ENCODE data around the gene C12orf56.

GRCh38 chr12:64413884-64414283, 23.3 kb upstream of the C12orf56 start:
- TF ChIP-seq, protein P1, sequence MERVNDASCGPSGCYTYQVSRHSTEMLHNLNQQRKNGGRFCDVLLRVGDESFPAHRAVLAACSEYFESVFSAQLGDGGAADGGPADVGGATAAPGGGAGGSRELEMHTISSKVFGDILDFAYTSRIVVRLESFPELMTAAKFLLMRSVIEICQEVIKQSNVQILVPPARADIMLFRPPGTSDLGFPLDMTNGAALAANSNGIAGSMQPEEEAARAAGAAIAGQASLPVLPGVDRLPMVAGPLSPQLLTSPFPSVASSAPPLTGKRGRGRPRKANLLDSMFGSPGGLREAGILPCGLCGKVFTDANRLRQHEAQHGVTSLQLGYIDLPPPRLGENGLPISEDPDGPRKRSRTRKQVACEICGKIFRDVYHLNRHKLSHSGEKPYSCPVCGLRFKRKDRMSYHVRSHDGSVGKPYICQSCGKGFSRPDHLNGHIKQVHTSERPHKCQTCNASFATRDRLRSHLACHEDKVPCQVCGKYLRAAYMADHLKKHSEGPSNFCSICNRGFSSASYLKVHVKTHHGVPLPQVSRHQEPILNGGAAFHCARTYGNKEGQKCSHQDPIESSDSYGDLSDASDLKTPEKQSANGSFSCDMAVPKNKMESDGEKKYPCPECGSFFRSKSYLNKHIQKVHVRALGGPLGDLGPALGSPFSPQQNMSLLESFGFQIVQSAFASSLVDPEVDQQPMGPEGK (CRISPR knock-in tag; IDR thresholded peaks at IDR 0.05; ENCODE audit: borderline replicate concordance): no peak
- no peak for TF ChIP-seq ZFP3 (CRISPR knock-in tag; IDR thresholded peaks at IDR 0.05)
- no peak for TF ChIP-seq ESRRG (CRISPR knock-in tag; IDR thresholded peaks at IDR 0.05)
- no peak for TF ChIP-seq ZNF565 (CRISPR knock-in tag; conservative IDR thresholded peaks at IDR 0.05; ENCODE audit: low read depth)
- no peak for TF ChIP-seq ZNF8 (CRISPR knock-in tag; IDR thresholded peaks at IDR 0.05)
- no peak for TF ChIP-seq RARB (CRISPR knock-in tag; IDR thresholded peaks at IDR 0.05)
- no peak for TF ChIP-seq GLIS3 (CRISPR knock-in tag; IDR thresholded peaks at IDR 0.05)
- no peak for TF ChIP-seq ZC3H10 (CRISPR knock-in tag; IDR thresholded peaks at IDR 0.05)
- no peak for TF ChIP-seq CSDC2 (CRISPR knock-in tag; IDR thresholded peaks at IDR 0.05)
- TF ChIP-seq CREB5 (CRISPR knock-in tag; IDR thresholded peaks at IDR 0.05; ENCODE audit: low read depth): no peak
- TF ChIP-seq ZFP30 (CRISPR knock-in tag; IDR thresholded peaks at IDR 0.05): no peak
- TF ChIP-seq POU6F1 (CRISPR knock-in tag; IDR thresholded peaks at IDR 0.05; ENCODE audit: borderline replicate concordance, low read depth): no peak
- TF ChIP-seq, protein P2, sequence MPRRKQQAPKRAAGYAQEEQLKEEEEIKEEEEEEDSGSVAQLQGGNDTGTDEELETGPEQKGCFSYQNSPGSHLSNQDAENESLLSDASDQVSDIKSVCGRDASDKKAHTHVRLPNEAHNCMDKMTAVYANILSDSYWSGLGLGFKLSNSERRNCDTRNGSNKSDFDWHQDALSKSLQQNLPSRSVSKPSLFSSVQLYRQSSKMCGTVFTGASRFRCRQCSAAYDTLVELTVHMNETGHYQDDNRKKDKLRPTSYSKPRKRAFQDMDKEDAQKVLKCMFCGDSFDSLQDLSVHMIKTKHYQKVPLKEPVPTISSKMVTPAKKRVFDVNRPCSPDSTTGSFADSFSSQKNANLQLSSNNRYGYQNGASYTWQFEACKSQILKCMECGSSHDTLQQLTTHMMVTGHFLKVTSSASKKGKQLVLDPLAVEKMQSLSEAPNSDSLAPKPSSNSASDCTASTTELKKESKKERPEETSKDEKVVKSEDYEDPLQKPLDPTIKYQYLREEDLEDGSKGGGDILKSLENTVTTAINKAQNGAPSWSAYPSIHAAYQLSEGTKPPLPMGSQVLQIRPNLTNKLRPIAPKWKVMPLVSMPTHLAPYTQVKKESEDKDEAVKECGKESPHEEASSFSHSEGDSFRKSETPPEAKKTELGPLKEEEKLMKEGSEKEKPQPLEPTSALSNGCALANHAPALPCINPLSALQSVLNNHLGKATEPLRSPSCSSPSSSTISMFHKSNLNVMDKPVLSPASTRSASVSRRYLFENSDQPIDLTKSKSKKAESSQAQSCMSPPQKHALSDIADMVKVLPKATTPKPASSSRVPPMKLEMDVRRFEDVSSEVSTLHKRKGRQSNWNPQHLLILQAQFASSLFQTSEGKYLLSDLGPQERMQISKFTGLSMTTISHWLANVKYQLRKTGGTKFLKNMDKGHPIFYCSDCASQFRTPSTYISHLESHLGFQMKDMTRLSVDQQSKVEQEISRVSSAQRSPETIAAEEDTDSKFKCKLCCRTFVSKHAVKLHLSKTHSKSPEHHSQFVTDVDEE (CRISPR knock-in tag; IDR thresholded peaks at IDR 0.05): no peak
